Neuronal stem cell (in vitro differentiated cells): ENCODE results near the gene HPCAL1.
A peak's percentile ranks its signal among the peaks of the same experiment; 100 is the strongest.

Source experiments
- DNase-seq: peaks from one replicate; pipeline ENCODE4 v3.0.0-alpha.2; 2013; ENCODE audit warnings: low spot score
- H2AFZ ChIP-seq: one replicate; pipeline ENCODE4 v1.6.1; 2013; ENCODE audit warnings: mild to moderate bottlenecking, low read length, inconsistent platforms
- H2AK5ac ChIP-seq: 2 replicates; pipeline ENCODE4 v1.6.1; 2013; ENCODE audit warnings: low read depth, mild to moderate bottlenecking, inconsistent platforms, low read length, moderate library complexity, mixed read lengths
- H2BK120ac ChIP-seq: 2 replicates; pipeline ENCODE4 v1.6.1; 2013; ENCODE audit warnings: low read depth, mild to moderate bottlenecking, inconsistent platforms, low read length, moderate library complexity, mixed read lengths
- H2BK12ac ChIP-seq: one replicate; pipeline ENCODE4 v1.6.1; 2013; ENCODE audit warnings: low read length, inconsistent platforms
- H2BK15ac ChIP-seq: 2 replicates; pipeline ENCODE4 v1.6.1; 2013; ENCODE audit warnings: mild to moderate bottlenecking, low read length, inconsistent platforms, mixed read lengths
- H2BK5ac ChIP-seq: one replicate; pipeline ENCODE4 v1.6.1; 2013; ENCODE audit warnings: inconsistent platforms, mild to moderate bottlenecking, low read length, moderate library complexity
- H3K14ac ChIP-seq: one replicate; pipeline ENCODE4 v1.6.1; 2013; ENCODE audit warnings: low read length, inconsistent platforms
- H3K18ac ChIP-seq: 2 replicates; pipeline ENCODE4 v1.6.1; 2013; ENCODE audit warnings: low read length, inconsistent platforms
- H3K23ac ChIP-seq: 2 replicates; pipeline ENCODE4 v1.6.1; 2013; ENCODE audit warnings: low read depth, mild to moderate bottlenecking, mixed read lengths, low read length, inconsistent platforms; ENCODE audit not compliant: poor library complexity
- H3K27ac ChIP-seq: replicated peaks from 3 replicates; pipeline ENCODE4 v1.5.1; 2013; ENCODE audit warnings: low read length, inconsistent platforms
- H3K27me3 ChIP-seq, 3 experiments: 2 replicates each; pipeline ENCODE4 v1.6.1; 2013; ENCODE audit warnings: low read length in 3 of 3, mild to moderate bottlenecking in 2 of 3, inconsistent platforms in 1 of 3, low read depth in 1 of 3, mixed read lengths in 1 of 3, moderate library complexity in 1 of 3; ENCODE audit not compliant: control insufficient read depth in 3 of 3, insufficient read depth in 3 of 3
- H3K36me3 ChIP-seq, 2 donors: replicated peaks in 1 of 2; 2 replicates each; pipeline ENCODE4 v1.6.1; 2013; ENCODE audit warnings: low read length in 2 of 2; ENCODE audit not compliant: control insufficient read depth in 2 of 2, insufficient read depth in 2 of 2
- H3K4ac ChIP-seq: 2 replicates; pipeline ENCODE4 v1.6.1; 2013; ENCODE audit warnings: inconsistent platforms, mild to moderate bottlenecking, low read length, moderate library complexity
- H3K4me1 ChIP-seq, 2 donors: 1 replicate in 1 of 2; 2 replicates in 1 of 2; pipeline ENCODE4 v1.6.1; 2013; ENCODE audit warnings: low read length in 2 of 2, low read depth in 1 of 2; ENCODE audit not compliant: control insufficient read depth in 2 of 2, insufficient read depth in 1 of 2
- H3K4me2 ChIP-seq: one replicate; pipeline ENCODE4 v1.6.1; 2013; ENCODE audit warnings: mild to moderate bottlenecking, low read length, inconsistent platforms; ENCODE audit not compliant: insufficient read depth, poor library complexity, severe bottlenecking
- H3K4me3 ChIP-seq, 2 donors: 2 replicates each; pipeline ENCODE4 v1.5.1; 2013; ENCODE audit warnings: low read length in 2 of 2, mild to moderate bottlenecking in 2 of 2, inconsistent platforms in 1 of 2, moderate library complexity in 1 of 2
- H3K79me1 ChIP-seq: one replicate; pipeline ENCODE4 v1.6.1; 2013; ENCODE audit warnings: low read depth, mild to moderate bottlenecking, inconsistent platforms, low read length, moderate library complexity
- H3K9ac ChIP-seq: one replicate; pipeline ENCODE4 v1.6.1; 2013; ENCODE audit warnings: mild to moderate bottlenecking, low read depth, low read length, inconsistent platforms; ENCODE audit not compliant: poor library complexity
- H3K9me3 ChIP-seq, 2 donors: replicated peaks in 1 of 2; 2 replicates each; pipeline versions ENCODE3 to v1.6.1; 2013; ENCODE audit warnings: low read length in 2 of 2, mild to moderate bottlenecking in 2 of 2, inconsistent platforms in 1 of 2, low read depth in 1 of 2, mixed read lengths in 1 of 2, moderate library complexity in 1 of 2; ENCODE audit not compliant: control insufficient read depth in 2 of 2, insufficient read depth in 1 of 2
- H4K8ac ChIP-seq: one replicate; pipeline ENCODE4 v1.6.1; 2013; ENCODE audit warnings: low read depth, mild to moderate bottlenecking, inconsistent platforms, low read length, moderate library complexity
- H4K91ac ChIP-seq: one replicate; pipeline ENCODE4 v1.6.1; 2013; ENCODE audit warnings: low read length, low read depth, mild to moderate bottlenecking, inconsistent platforms; ENCODE audit not compliant: poor library complexity
- WGBS, 2 donors: extraction: QIAGEN DNeasy Blood & Tissue Kit; methylation state at CpG; one replicate each; pipeline ENCODE4 v1.1.7; 2013; ENCODE audit warnings: missing lambda C conversion rate in 2 of 2, mixed read lengths in 1 of 2; ENCODE audit not compliant: insufficient read length in 2 of 2, insufficient replicate concordance in 1 of 2; ENCODE audit errors: extremely low coverage in 2 of 2; 5-methylcytosine and 5-hydroxymethylcytosine counted together

Gene HPCAL1

DNA sequence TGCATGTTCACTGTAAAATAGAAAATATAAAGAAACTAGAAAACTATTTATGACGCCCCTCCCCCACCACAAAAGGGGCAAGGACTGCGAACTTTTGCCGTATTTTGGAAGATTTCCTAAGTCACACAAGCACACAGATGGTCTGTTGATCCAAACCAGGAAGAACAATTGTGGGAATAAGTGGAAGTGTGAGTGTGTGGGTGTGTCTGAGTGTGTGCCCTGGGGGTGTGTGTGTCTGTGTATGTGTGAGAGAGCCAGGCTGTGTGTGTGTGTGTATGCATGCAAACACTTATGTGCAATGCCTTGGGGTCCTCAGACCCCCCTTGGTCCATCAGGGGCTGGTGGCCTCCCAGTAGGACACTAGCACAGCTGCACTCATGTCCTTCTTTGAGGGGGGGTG, 43.1 kb downstream of the HPCAL1 start:
- Histone ChIP-seq H4K91ac (no peak overlapping the region), H3K4me1 (peaks cover 10 to 13% of the 10 kb centered on the region in 2 donors), H2BK120ac (no peak overlapping the region), H3K9me3 (no peaks in the 10 kb centered on the region), H3K27ac (no peak overlapping the region), H3K79me1 (no peaks in the 10 kb centered on the region), H3K36me3 (no peaks in the 10 kb centered on the region), H4K8ac (no peak overlapping the region), H3K14ac (no peak overlapping the region), H3K27me3 (no peaks in the 10 kb centered on the region), H2AK5ac (no peak overlapping the region), H3K4me3 (no peak overlapping the region), H3K9ac (no peak overlapping the region), H2AFZ (no peak overlapping the region), H3K4ac (no peak overlapping the region), H3K4me2 (no peak overlapping the region), H2BK12ac (no peak overlapping the region), H3K18ac (peak overlapping the region; percentile 29), H2BK15ac (no peak overlapping the region), H2BK5ac (no peak overlapping the region), H3K23ac (no peak overlapping the region)
- no peak for DNase-seq
- no CpG with 5 or more reads among the region's 3 CpGs for WGBS, 2 donors

DNA sequence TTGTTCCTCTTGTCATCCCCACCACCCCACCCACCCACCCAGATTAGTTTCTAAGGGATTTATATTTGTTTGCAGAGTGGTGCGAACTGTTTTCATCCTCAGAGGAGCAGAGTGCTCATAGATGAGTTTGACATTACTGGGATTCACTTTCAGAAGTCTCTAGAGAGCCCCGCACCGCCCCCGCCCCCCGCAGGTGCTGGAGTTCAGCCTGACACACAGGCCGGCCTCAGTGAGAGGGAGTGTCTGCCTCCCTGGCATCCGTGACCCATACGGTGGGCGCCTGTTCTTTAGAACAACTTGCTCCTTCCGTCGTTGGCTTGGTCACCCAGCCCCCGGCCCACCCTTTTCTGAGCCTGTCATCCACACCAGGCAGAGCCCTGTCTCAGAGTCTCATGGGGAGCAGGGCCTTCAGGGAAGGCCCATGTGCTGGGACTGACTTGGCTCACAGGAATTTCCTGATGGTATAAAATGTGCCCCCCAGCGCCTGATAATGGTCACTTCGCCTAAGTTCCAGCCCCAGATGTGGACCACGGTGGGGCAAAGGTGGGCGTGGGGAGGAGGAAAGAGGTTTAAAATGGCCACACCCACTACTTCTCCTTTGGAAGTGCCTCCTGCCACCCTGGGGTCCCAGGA, 44.3 kb downstream of the HPCAL1 start:
- no peak overlapping the region for H2BK12ac ChIP-seq

GRCh38 chr2:10347562-10347948, 44.9 kb downstream of the HPCAL1 start:
- H3K18ac ChIP-seq = no peak overlapping the region
- no peaks in the 10 kb centered on the region for H3K79me1 ChIP-seq
- H3K4me3 ChIP-seq = no peak overlapping the region
- no peak overlapping the region for H4K8ac ChIP-seq
- H2BK12ac ChIP-seq = no peak overlapping the region
- no peak overlapping the region for H2AFZ ChIP-seq
- H3K14ac ChIP-seq = no peak overlapping the region
- no peak overlapping the region for H3K23ac ChIP-seq
- H2BK15ac ChIP-seq = no peak overlapping the region
- no peak overlapping the region for H2AK5ac ChIP-seq
- peaks cover 10 to 13% of the 10 kb centered on the region in 2 donors for H3K4me1 ChIP-seq
- no peak overlapping the region for H2BK120ac ChIP-seq
- no peak overlapping the region for H3K9ac ChIP-seq
- no peak for DNase-seq
- no peaks in the 10 kb centered on the region for H3K9me3 ChIP-seq
- no peaks in the 10 kb centered on the region for H3K36me3 ChIP-seq
- H3K4ac ChIP-seq = no peak overlapping the region
- no CpG with 5 or more reads among the region's 7 CpGs for WGBS, 2 donors
- H2BK5ac ChIP-seq = no peak overlapping the region
- H3K27me3 ChIP-seq = no peaks in the 10 kb centered on the region
- no peak overlapping the region for H3K27ac ChIP-seq
- H3K4me2 ChIP-seq = no peak overlapping the region
- H4K91ac ChIP-seq = no peak overlapping the region

More for the DNA sequence above, 44.3 kb downstream of the HPCAL1 start:
- no peaks in the 10 kb centered on the region for H3K27me3 ChIP-seq
- no peak for DNase-seq
- no peak overlapping the region for H2BK120ac ChIP-seq
- no peaks in the 10 kb centered on the region for H3K79me1 ChIP-seq
- no peak overlapping the region for H3K4ac ChIP-seq
- H2BK15ac ChIP-seq = no peak overlapping the region
- no peaks in the 10 kb centered on the region for H3K36me3 ChIP-seq
- H2AK5ac ChIP-seq = peak overlapping the region; percentile 53
- H3K23ac ChIP-seq = no peak overlapping the region
- H3K9me3 ChIP-seq = no peaks in the 10 kb centered on the region
- H3K9ac ChIP-seq = no peak overlapping the region
- no peak overlapping the region for H4K91ac ChIP-seq
- H3K14ac ChIP-seq = no peak overlapping the region
- no peak overlapping the region for H2BK5ac ChIP-seq
- peak overlapping the region; percentile 24 for H3K18ac ChIP-seq
- no peak overlapping the region for H3K4me2 ChIP-seq
- peaks cover 10 to 13% of the 10 kb centered on the region in 2 donors for H3K4me1 ChIP-seq
- H2AFZ ChIP-seq = no peak overlapping the region
- H3K27ac ChIP-seq = no peak overlapping the region
- no peak overlapping the region for H4K8ac ChIP-seq
- WGBS, 2 donors = no CpG with 5 or more reads among the region's 16 CpGs
- no peak overlapping the region for H3K4me3 ChIP-seq

DNA sequence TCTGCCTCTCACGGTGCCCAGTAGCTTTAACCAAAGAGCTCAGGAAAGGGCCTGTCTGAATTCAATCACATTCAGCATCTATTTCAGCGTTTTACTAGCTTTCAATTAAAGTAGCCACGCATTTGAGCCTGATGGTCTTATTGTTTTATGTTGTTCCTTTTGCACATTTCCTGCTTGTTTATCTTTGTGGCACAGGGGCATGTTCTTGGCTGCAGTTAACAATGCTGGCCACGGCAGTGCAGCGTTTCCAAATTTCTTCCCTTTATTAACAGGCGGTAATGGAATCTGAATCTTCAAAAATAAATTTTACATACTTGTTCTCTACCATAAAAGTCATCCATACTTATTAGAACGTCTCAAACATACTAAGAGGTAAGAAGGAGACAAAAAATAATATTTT, 46.2 kb downstream of the HPCAL1 start:
- no peaks in the 10 kb centered on the region for H3K27me3 ChIP-seq
- no peaks in the 10 kb centered on the region for H3K79me1 ChIP-seq
- H2AK5ac ChIP-seq = no peak overlapping the region
- no peak overlapping the region for H3K4ac ChIP-seq
- no peak for DNase-seq
- H4K91ac ChIP-seq = no peak overlapping the region
- WGBS, 2 donors = no CpG with 5 or more reads among the region's 7 CpGs
- no peak overlapping the region for H2BK12ac ChIP-seq
- no peak overlapping the region for H2BK15ac ChIP-seq
- no peak overlapping the region for H2AFZ ChIP-seq
- H3K23ac ChIP-seq = no peak overlapping the region
- no peak overlapping the region for H3K18ac ChIP-seq
- H3K9ac ChIP-seq = no peak overlapping the region
- no peak overlapping the region for H3K27ac ChIP-seq
- H3K9me3 ChIP-seq = no peaks in the 10 kb centered on the region
- H3K4me2 ChIP-seq = no peak overlapping the region
- no peak overlapping the region for H3K4me3 ChIP-seq
- no peaks in the 10 kb centered on the region for H3K36me3 ChIP-seq
- H3K14ac ChIP-seq = no peak overlapping the region
- no peak overlapping the region for H2BK120ac ChIP-seq
- no peak overlapping the region for H4K8ac ChIP-seq
- H2BK5ac ChIP-seq = no peak overlapping the region
- peaks cover 10 to 13% of the 10 kb centered on the region in 2 donors for H3K4me1 ChIP-seq
